GM21825 (cell line): ENCODE data around the gene TFCP2.

Experiments used
- ATAC-seq: cut with Tn5 transposase; IDR thresholded peaks from one replicate; pipeline ENCODE4 v1.9.1; 2021; ENCODE audit warnings: mild to moderate bottlenecking, moderate library complexity; ENCODE audit not compliant: unreplicated experiment

Gene TFCP2

DNA sequence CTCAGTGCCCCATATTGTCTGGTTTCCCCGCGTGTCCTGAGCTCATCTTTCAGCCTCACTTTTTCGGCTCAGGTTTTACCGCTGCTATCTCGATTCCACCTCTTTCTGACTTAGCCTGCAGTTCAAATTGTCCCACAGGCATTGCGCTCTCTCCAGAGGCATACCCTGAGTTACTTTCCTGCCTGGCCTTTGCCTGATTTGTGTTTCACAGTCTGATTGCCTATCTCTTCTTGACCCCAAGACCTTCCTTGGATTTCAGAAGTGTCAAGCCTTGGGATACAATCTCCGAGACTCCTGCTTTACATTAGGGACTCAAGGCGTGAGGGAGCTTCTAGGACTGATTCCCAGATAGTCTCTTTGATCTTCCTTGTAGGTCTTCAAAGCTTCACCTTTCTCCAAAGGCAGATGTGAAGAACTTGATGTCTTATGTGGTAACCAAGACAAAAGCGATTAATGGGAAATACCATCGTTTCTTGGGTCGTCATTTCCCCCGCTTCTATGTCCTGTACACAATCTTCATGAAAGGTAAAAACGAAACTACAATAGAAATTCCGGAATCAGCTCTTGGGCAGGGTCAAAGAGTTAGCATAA is 124.2 kb downstream of the TFCP2 start:
- no peak for ATAC-seq

DNA sequence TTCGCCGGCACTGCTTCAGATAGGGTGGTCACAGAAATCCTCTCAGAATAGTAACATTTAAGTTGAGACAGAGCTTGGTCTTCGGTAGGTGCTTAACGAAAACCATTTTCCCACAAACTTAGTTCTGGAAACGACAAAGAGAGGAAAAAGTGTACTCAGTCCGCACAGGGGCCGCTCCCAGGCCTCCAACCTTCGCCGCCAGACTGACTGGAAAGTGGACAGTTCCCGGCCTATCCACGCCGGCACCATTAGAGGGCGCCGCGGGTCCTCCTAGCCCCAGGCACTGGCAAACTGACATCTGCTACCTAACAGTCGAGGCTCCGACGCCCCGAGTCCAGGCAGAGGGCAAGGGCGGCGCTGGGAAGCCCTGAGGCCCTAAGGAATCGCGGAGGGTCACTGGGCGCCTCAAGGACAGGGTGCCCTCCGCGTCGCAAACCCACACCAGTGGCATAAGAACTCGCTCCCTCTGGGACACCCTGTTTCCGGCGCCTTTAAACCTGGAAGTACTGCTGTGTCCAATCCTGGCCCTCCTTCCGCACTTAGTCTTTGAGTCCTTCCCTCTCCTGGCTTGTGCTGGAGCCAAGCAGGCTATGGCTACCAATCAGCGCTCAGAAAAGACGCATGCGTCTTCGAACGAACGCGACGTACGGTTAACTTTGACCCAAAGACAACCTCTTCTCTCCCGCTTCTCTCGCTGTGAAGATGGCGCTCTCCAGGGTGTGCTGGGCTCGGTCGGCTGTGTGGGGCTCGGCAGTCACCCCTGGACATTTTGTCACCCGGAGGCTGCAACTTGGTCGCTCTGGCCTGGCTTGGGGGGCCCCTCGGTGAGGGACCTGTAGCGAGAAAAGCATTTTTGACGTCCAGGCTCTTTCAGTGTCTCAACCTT is 125.0 kb downstream of the TFCP2 start, which contains the start of gene LETMD1:
LETMD1 (plus strand) TSS at position 673 of the 886 bp plus-strand sequence; CDS start at position 703, 30 bp downstream.
- peak; percentile 93 for ATAC-seq
